HEK293 (cell line): ENCODE data around the gene NEK8.

ENCODE experiments used
- AEBP2 ChIP-seq: fragments of 450-650 bp; formaldehyde crosslinking; IDR thresholded peaks from 2 replicates; pipeline ENCODE4 v1.5.1; 2016; ENCODE audit warnings: missing biosample characterization, missing genetic modification characterization, borderline replicate concordance
- FEZF1 ChIP-seq: fragments of 450-650 bp; formaldehyde crosslinking; IDR thresholded peaks from 2 replicates; pipeline ENCODE4 v1.5.1; 2016; ENCODE audit warnings: missing biosample characterization, missing genetic modification characterization
- HOXD13 ChIP-seq: sonication (generic); formaldehyde crosslinking; IDR thresholded peaks from 2 replicates; pipeline ENCODE4 v1.8.0; 2022; ENCODE audit warnings: missing genetic modification reagents, borderline replicate concordance
- MYNN ChIP-seq: fragments of 450-650 bp; formaldehyde crosslinking; IDR thresholded peaks from 2 replicates; pipeline ENCODE4 v1.5.1; 2016; ENCODE audit warnings: missing biosample characterization, missing genetic modification characterization, borderline replicate concordance
- SP2 ChIP-seq: fragments of 450-650 bp; formaldehyde crosslinking; IDR thresholded peaks from 2 replicates; pipeline ENCODE4 v1.5.1; 2016; ENCODE audit warnings: missing biosample characterization, missing genetic modification characterization
- ZBTB17 ChIP-seq: fragments of 450-650 bp; formaldehyde crosslinking; IDR thresholded peaks from 2 replicates; pipeline ENCODE4 v1.5.1; 2016; ENCODE audit warnings: missing biosample characterization, missing genetic modification characterization
- ZBTB20 ChIP-seq: fragments of 450-650 bp; formaldehyde crosslinking; IDR thresholded peaks from 2 replicates; pipeline ENCODE4 v1.5.1; 2016; ENCODE audit warnings: missing biosample characterization, missing genetic modification characterization
- ZBTB48 ChIP-seq: fragments of 450-650 bp; formaldehyde crosslinking; IDR thresholded peaks from 2 replicates; pipeline ENCODE4 v1.5.1; 2016; ENCODE audit warnings: missing biosample characterization, missing genetic modification characterization
- ZFP3 ChIP-seq: fragments of 450-650 bp; formaldehyde crosslinking; IDR thresholded peaks from 2 replicates; pipeline ENCODE4 v1.5.1; 2016; ENCODE audit warnings: low read depth, missing biosample characterization, missing genetic modification characterization
- ZFP37 ChIP-seq: fragments of 450-650 bp; formaldehyde crosslinking; IDR thresholded peaks from 2 replicates; pipeline ENCODE4 v1.5.1; 2016; ENCODE audit warnings: missing biosample characterization, missing genetic modification characterization
- ZNF114 ChIP-seq: fragments of 450-650 bp; formaldehyde crosslinking; IDR thresholded peaks from 2 replicates; pipeline ENCODE4 v1.5.0; 2017; ENCODE audit warnings: missing biosample characterization, missing genetic modification characterization
- ZNF140 ChIP-seq: fragments of 450-650 bp; formaldehyde crosslinking; IDR thresholded peaks from 2 replicates; pipeline ENCODE4 v1.5.1; 2016; ENCODE audit warnings: missing biosample characterization, missing genetic modification characterization
- ZNF157 ChIP-seq: fragments of 450-650 bp; formaldehyde crosslinking; IDR thresholded peaks from 2 replicates; pipeline ENCODE4 v1.5.1; 2016; ENCODE audit warnings: missing biosample characterization, missing genetic modification characterization
- ZNF19 ChIP-seq: fragments of 450-650 bp; formaldehyde crosslinking; IDR thresholded peaks from 2 replicates; pipeline ENCODE4; 2016; ENCODE audit warnings: missing biosample characterization, missing genetic modification characterization, low read depth
- ZNF214 ChIP-seq: fragments of 450-650 bp; formaldehyde crosslinking; IDR thresholded peaks from 2 replicates; pipeline ENCODE4 v1.5.1; 2017; ENCODE audit warnings: missing biosample characterization, mild to moderate bottlenecking, missing genetic modification characterization, borderline replicate concordance
- ZNF223 ChIP-seq: fragments of 450-650 bp; formaldehyde crosslinking; IDR thresholded peaks from 2 replicates; pipeline ENCODE4 v1.5.1; 2016; ENCODE audit warnings: missing biosample characterization, missing genetic modification characterization
- ZNF26 ChIP-seq: fragments of 450-650 bp; formaldehyde crosslinking; IDR thresholded peaks from 2 replicates; pipeline ENCODE4 v1.5.1; 2016; ENCODE audit warnings: missing biosample characterization, missing genetic modification characterization
- ZNF292 ChIP-seq: fragments of 450-650 bp; formaldehyde crosslinking; IDR thresholded peaks from 2 replicates; pipeline ENCODE4 v1.5.1; 2016; ENCODE audit warnings: low read depth, missing biosample characterization, missing genetic modification characterization, borderline replicate concordance
- ZNF311 ChIP-seq: fragments of 450-650 bp; formaldehyde crosslinking; IDR thresholded peaks from 2 replicates; pipeline ENCODE4 v1.5.1; 2017; ENCODE audit warnings: missing biosample characterization, missing genetic modification characterization, borderline replicate concordance
- ZNF335 ChIP-seq: fragments of 450-650 bp; formaldehyde crosslinking; conservative IDR thresholded peaks from 2 replicates; pipeline ENCODE4 v1.5.1; 2016; ENCODE audit warnings: missing biosample characterization, missing genetic modification characterization
- ZNF341 ChIP-seq: fragments of 450-650 bp; formaldehyde crosslinking; IDR thresholded peaks from 2 replicates; pipeline ENCODE4; 2016; ENCODE audit warnings: low read depth, missing biosample characterization, missing genetic modification characterization
- ZNF350 ChIP-seq: fragments of 450-650 bp; formaldehyde crosslinking; IDR thresholded peaks from 2 replicates; pipeline ENCODE4 v1.5.0; 2017; ENCODE audit warnings: missing biosample characterization, mild to moderate bottlenecking, missing genetic modification characterization
- ZNF37A ChIP-seq: fragments of 450-650 bp; IDR thresholded peaks from 2 replicates; pipeline ENCODE4 v1.5.1; 2018; ENCODE audit warnings: missing biosample characterization, missing genetic modification characterization
- ZNF404 ChIP-seq: fragments of 450-650 bp; formaldehyde crosslinking; IDR thresholded peaks from 2 replicates; pipeline ENCODE4 v1.5.1; 2017; ENCODE audit warnings: missing biosample characterization, missing genetic modification characterization
- ZNF423 ChIP-seq: fragments of 450-650 bp; formaldehyde crosslinking; IDR thresholded peaks from 2 replicates; pipeline ENCODE4 v1.5.1; 2016; ENCODE audit warnings: missing biosample characterization, missing genetic modification characterization
- ZNF518A ChIP-seq: fragments of 450-650 bp; formaldehyde crosslinking; conservative IDR thresholded peaks from 2 replicates; pipeline ENCODE4 v1.5.1; 2016; ENCODE audit warnings: low read depth, missing biosample characterization, missing genetic modification characterization
- ZNF645 ChIP-seq: fragments of 450-650 bp; formaldehyde crosslinking; IDR thresholded peaks from 2 replicates; pipeline ENCODE4; 2016; ENCODE audit warnings: missing biosample characterization, missing genetic modification characterization
- ZNF707 ChIP-seq: fragments of 450-650 bp; formaldehyde crosslinking; IDR thresholded peaks from 2 replicates; pipeline ENCODE4 v1.5.1; 2016; ENCODE audit warnings: missing biosample characterization, missing genetic modification characterization
- ZNF747 ChIP-seq: fragments of 450-650 bp; formaldehyde crosslinking; IDR thresholded peaks from 2 replicates; pipeline ENCODE4 v1.5.1; 2016; ENCODE audit warnings: missing biosample characterization, missing genetic modification characterization
- ZNF776 ChIP-seq: fragments of 450-650 bp; formaldehyde crosslinking; IDR thresholded peaks from 2 replicates; pipeline ENCODE4 v1.5.0; 2017; ENCODE audit warnings: missing biosample characterization, missing genetic modification characterization, borderline replicate concordance
- ZNF843 ChIP-seq: fragments of 450-650 bp; formaldehyde crosslinking; IDR thresholded peaks from 2 replicates; pipeline ENCODE4 v1.5.1; 2016; ENCODE audit warnings: missing biosample characterization, missing genetic modification characterization
- ZSCAN4 ChIP-seq: fragments of 450-650 bp; formaldehyde crosslinking; IDR thresholded peaks from 2 replicates; pipeline ENCODE4 v1.5.1; 2017; ENCODE audit warnings: missing biosample characterization, missing genetic modification characterization

Gene NEK8

GRCh38 chr17:28725660-28726225 lies 2.8 kb upstream of the NEK8 start (continued):
- TF ChIP-seq ZNF776 (tag by site-specific recombination) (no peak), ZBTB48 (peak; percentile 94), ZNF292 (tag by site-specific recombination) (no peak), ZNF747 (tag by site-specific recombination) (no peak), ZNF707 (tag by site-specific recombination) (no peak), ZSCAN4 (tag by site-specific recombination) (no peak), ZNF214 (tag by site-specific recombination) (no peak), AEBP2 (tag by site-specific recombination) (no peak), ZNF140 (tag by site-specific recombination) (no peak), ZNF114 (tag by site-specific recombination) (no peak), ZNF404 (no peak), HOXD13 (CRISPR knock-in tag) (0 out of 2 replicates have a peak, but pooled peaks have one; percentile 22), ZFP3 (tag by site-specific recombination) (no peak), ZNF311 (tag by site-specific recombination) (no peak), ZNF423 (tag by site-specific recombination) (peak; percentile 99), ZNF26 (tag by site-specific recombination) (no peak), ZNF19 (tag by site-specific recombination) (no peak), ZNF223 (tag by site-specific recombination) (no peak), ZNF518A (tag by site-specific recombination) (no peak), MYNN (tag by site-specific recombination) (0 out of 2 replicates have a peak, but pooled peaks have one; percentile 17), ZNF37A (no peak), ZNF350 (tag by site-specific recombination) (no peak), ZNF335 (tag by site-specific recombination) (no peak), ZNF341 (tag by site-specific recombination) (peak; percentile 88), ZFP37 (tag by site-specific recombination) (peak; percentile 7; the same call in 1 of the 2 replicates), ZNF843 (tag by site-specific recombination) (peak; percentile 52; the same call in 1 of the 2 replicates), ZNF645 (tag by site-specific recombination) (no peak), FEZF1 (tag by site-specific recombination) (no peak), ZNF157 (no peak), ZBTB20 (peak; percentile 87), SP2 (tag by site-specific recombination) (peak; percentile 38), ZBTB17 (tag by site-specific recombination) (peak; percentile 85)
